PFSK-1 (cell line): Measurements from ENCODE around the gene RNF17.

Source experiments
- FOXP2 ChIP-seq: optimal IDR thresholded peaks from 2 replicates; pipeline ENCODE3; 2011; ENCODE audit warnings: borderline replicate concordance, control low read depth, inconsistent platforms; ENCODE audit not compliant: insufficient read depth; ENCODE audit errors: extremely low read length, extremely low read depth
- POLR2AphosphoS5 ChIP-seq: IDR thresholded peaks from 2 replicates; pipeline ENCODE4 v1.6.1; 2012; ENCODE audit warnings: low read depth, mild to moderate bottlenecking, control low read depth, low read length, moderate library complexity
- SIN3A ChIP-seq: IDR thresholded peaks from 2 replicates; pipeline ENCODE4 v1.6.1; 2012; ENCODE audit warnings: mild to moderate bottlenecking, low read length, moderate library complexity, borderline replicate concordance; ENCODE audit not compliant: insufficient read depth
- TAF1 ChIP-seq: IDR thresholded peaks from 2 replicates; pipeline ENCODE4 v1.6.1; 2012; ENCODE audit warnings: low read length, control low read depth, borderline replicate concordance; ENCODE audit not compliant: insufficient read depth
- TF ChIP-seq, protein P1 (sequence below), 2 experiments: IDR thresholded peaks; 2 replicates each; pipeline versions ENCODE4 v1.6.1 to v1.8.0; 2011 to 2012; ENCODE audit warnings: low read depth in 2 of 2, low read length in 2 of 2, control low read depth in 1 of 2, inconsistent platforms in 1 of 2, mild to moderate bottlenecking in 1 of 2, moderate library complexity in 1 of 2; ENCODE audit not compliant: insufficient read depth in 1 of 2

Gene RNF17

DNA sequence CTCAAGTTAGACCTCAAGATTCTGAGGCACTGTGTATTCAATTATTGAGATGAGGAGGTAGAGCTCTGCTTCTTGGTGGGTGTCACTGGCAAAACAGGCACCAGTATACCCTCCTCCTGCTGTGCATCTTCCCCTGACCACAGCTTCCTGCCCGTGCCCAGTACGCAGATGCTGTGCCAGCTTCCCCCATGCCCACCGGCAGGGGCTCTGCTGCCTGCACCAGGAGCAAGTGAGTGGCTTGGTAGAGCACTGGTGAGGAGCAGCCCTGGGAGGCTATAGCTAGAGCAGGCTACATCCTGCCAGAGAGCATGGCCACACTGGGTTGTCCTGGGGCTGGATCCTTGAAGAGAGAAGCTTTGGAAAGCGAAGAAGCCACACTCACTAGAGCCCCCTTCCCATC lies 21.0 kb upstream of the RNF17 start:
- TF ChIP-seq, protein P1, sequence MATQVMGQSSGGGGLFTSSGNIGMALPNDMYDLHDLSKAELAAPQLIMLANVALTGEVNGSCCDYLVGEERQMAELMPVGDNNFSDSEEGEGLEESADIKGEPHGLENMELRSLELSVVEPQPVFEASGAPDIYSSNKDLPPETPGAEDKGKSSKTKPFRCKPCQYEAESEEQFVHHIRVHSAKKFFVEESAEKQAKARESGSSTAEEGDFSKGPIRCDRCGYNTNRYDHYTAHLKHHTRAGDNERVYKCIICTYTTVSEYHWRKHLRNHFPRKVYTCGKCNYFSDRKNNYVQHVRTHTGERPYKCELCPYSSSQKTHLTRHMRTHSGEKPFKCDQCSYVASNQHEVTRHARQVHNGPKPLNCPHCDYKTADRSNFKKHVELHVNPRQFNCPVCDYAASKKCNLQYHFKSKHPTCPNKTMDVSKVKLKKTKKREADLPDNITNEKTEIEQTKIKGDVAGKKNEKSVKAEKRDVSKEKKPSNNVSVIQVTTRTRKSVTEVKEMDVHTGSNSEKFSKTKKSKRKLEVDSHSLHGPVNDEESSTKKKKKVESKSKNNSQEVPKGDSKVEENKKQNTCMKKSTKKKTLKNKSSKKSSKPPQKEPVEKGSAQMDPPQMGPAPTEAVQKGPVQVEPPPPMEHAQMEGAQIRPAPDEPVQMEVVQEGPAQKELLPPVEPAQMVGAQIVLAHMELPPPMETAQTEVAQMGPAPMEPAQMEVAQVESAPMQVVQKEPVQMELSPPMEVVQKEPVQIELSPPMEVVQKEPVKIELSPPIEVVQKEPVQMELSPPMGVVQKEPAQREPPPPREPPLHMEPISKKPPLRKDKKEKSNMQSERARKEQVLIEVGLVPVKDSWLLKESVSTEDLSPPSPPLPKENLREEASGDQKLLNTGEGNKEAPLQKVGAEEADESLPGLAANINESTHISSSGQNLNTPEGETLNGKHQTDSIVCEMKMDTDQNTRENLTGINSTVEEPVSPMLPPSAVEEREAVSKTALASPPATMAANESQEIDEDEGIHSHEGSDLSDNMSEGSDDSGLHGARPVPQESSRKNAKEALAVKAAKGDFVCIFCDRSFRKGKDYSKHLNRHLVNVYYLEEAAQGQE (IDR thresholded peaks at IDR 0.05; ENCODE audit: insufficient read depth in 1 of 2, low read depth in 2 of 2, low read length in 2 of 2) = no peak
- TF ChIP-seq FOXP2 (no peak), POLR2AphosphoS5 (no peak), SIN3A (no peak), TAF1 (no peak)

DNA sequence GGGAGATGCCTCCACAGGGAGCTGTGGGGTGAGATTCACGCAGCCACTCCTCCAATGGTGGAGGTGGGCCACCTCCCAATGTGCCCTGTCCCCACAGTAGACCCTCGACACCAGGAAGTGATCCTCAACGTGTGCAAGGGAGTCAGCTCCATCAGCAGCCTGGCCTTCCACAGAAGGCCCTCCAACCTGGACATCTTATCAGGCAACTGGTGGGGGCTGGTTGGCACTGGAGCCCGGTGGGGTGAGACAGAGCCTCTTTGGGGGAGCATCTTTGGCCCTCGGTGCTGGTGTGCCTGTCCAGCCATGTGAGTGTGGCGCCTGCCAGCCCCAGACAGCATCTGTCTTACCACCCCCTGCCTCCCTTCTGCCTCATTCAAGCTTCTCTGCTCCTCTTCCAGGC lies 19.7 kb upstream of the RNF17 start:
- TF ChIP-seq FOXP2 (no peak), SIN3A (no peak), POLR2AphosphoS5 (no peak), TAF1 (no peak)
- TF ChIP-seq, protein P1 (IDR thresholded peaks at IDR 0.05; ENCODE audit: insufficient read depth in 1 of 2, low read depth in 2 of 2, low read length in 2 of 2) = no peak

DNA sequence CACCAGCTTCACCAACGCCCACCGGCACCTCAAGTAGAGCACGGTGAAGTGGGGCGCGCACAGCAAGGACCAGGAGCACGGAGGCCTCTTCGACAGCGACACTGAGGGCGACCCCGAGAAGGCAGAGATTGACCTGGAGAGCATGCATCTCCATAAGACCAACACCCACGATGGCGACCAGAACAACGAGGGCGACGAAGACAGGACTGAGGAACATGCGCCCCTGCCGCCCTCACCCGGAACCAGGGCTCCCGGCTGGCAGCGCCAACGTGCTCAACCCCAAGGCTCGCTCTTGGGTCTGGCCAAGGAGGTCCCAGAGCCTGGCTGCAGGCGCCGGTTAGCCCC lies 18.5 kb upstream of the RNF17 start:
- no peak for TF ChIP-seq POLR2AphosphoS5
- TF ChIP-seq FOXP2 = no peak
- no peak for TF ChIP-seq SIN3A
- TF ChIP-seq TAF1 = no peak
- TF ChIP-seq, protein P1 (IDR thresholded peaks at IDR 0.05; ENCODE audit: insufficient read depth in 1 of 2, low read depth in 2 of 2, low read length in 2 of 2) = no peak

DNA sequence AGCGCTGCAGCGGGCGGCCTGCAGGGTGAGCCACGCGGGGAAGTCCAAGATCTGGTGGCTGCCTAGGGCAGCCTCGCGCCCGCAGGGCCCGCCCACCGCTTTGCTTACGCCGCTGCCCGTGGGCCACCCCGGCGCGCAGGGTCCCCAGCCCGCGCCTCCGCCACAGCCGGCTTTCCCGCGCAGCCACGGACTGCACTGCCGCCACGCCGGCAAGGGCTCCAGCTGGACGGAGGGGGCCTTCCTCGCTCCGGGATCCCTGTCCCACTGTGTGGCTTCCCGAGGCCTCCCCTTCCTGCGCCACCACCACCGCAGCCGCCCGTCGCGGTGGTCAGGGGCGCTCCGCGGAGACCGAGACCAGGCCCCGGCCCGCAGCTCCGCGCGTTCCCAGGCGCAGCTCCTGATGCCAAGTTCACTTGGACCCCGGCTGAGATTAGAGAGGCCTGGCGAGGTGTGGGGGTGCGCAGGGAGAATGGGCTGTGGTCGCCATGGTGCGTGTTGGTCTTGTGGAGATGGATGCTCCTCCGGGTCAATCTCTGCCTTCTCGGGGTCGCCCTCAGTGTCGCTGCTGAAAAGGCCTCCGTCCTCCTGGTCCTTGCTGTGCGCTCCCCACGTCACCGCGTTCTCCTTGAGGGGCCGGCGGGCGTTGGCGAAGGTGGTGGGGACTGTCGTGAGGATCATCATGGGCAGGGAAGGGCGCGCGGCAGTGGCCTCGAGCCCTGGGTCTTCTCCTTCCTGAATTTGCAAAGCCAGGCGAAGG lies 17.9 kb upstream of the RNF17 start:
- TF ChIP-seq SIN3A (no peak), TAF1 (no peak), POLR2AphosphoS5 (no peak), FOXP2 (no peak)
- TF ChIP-seq, protein P1 (IDR thresholded peaks at IDR 0.05; ENCODE audit: insufficient read depth in 1 of 2, low read depth in 2 of 2, low read length in 2 of 2) = no peak
